Upper lobe of right lung (tissue), 1 donor: ENCODE results near the gene GRID2. TPM values are rescaled to one million over a fixed set of nuclear protein-coding genes. Genes with fewer than 3 reads are reported as not detected.
A peak's percentile ranks its signal among the peaks of the same experiment; 100 is the strongest.

Source experiments
- ATAC-seq: fragments of 200-7000 bp; cut with Tn5 transposase; one replicate; pipeline ENCODE4 v1.9.1; 2020; ENCODE audit warnings: mild to moderate bottlenecking, moderate library complexity
- DNase-seq: peaks from one replicate; pipeline ENCODE4 v3.0.0-alpha.2; 2020
- H3K27ac ChIP-seq: fragments of 200-600 bp; one replicate; pipeline ENCODE4 v1.8.0; 2022
- H3K27me3 ChIP-seq: fragments of 200-600 bp; one replicate; pipeline ENCODE4 v1.8.0; 2022; ENCODE audit warnings: mild to moderate bottlenecking
- H3K36me3 ChIP-seq: fragments of 200-600 bp; one replicate; pipeline ENCODE4 v1.8.0; 2022
- H3K4me1 ChIP-seq: fragments of 200-600 bp; one replicate; pipeline ENCODE4 v1.8.0; 2022
- H3K4me3 ChIP-seq: fragments of 200-600 bp; one replicate; pipeline ENCODE4 v1.8.0; 2022; ENCODE audit warnings: mild to moderate bottlenecking
- H3K9me3 ChIP-seq: fragments of 200-600 bp; one replicate; pipeline ENCODE4 v1.8.0; 2022
- CTCF ChIP-seq: fragments of 200-600 bp; IDR thresholded peaks from one replicate; pipeline ENCODE4 v1.8.0; 2022; ENCODE audit warnings: antibody characterized with exemption
- intact Hi-C: fragments of 100-400 bp; cut with DNase I; formaldehyde crosslinking; loops from one replicate; pipeline ENCODE4 v1.11.0; 2022
- total RNA-seq: library from RNA; stranded (reverse); fragmentation: NEBNext Ultra II Directional; extraction: Animal tissue kit (Norgen Biotek cat#: 25700); gene quantifications from one replicate; pipeline ENCODE4 v1.2.1, GENCODE V29; 2021
- donor health status: DM: no; HTN: yes; CAD: no; lungs with severe emphysema.

The GRID2 gene
- total RNA-seq, 1 donor from 2014 or later = not detected

- H3K9me3 ChIP-seq = no peaks in the 10 kb centered on the region
- DNase-seq (peak; percentile 64), ATAC-seq (peak; percentile 87)
- intact Hi-C loops = no loop called here
- H3K4me1 ChIP-seq = no peaks in the 10 kb centered on the region
- TF ChIP-seq CTCF = no peak
- no peaks in the 10 kb centered on the region for H3K36me3 ChIP-seq
- H3K4me3 ChIP-seq = no peak overlapping the region
- no peaks in the 10 kb centered on the region for H3K27me3 ChIP-seq
- H3K27ac ChIP-seq = peak overlapping the region; percentile 18
Measured at GRCh38 chr4:93710847-93711430, 1407.2 kb downstream of the GRID2 start.

GRCh38 chr4:93718233-93718632 lies 1414.5 kb downstream of the GRID2 start:
- Histone ChIP-seq H3K36me3 (no peaks in the 10 kb centered on the region), H3K27ac (no peak overlapping the region), H3K27me3 (no peaks in the 10 kb centered on the region), H3K4me3 (no peak overlapping the region), H3K9me3 (no peaks in the 10 kb centered on the region), H3K4me1 (no peaks in the 10 kb centered on the region)
- DNase-seq = no peak
- ATAC-seq = no peak
- intact Hi-C loops = no loop called here
- no peak for TF ChIP-seq CTCF

GRCh38 chr4:93719552-93719951 lies 1415.8 kb downstream of the GRID2 start:
- TF ChIP-seq CTCF = no peak
- intact Hi-C loops = no loop called here
- H3K4me3 ChIP-seq = no peak overlapping the region
- H3K27me3 ChIP-seq = no peaks in the 10 kb centered on the region
- ATAC-seq (no peak), DNase-seq (no peak)
- H3K9me3 ChIP-seq = no peaks in the 10 kb centered on the region
- no peak overlapping the region for H3K27ac ChIP-seq
- H3K36me3 ChIP-seq = no peaks in the 10 kb centered on the region
- no peaks in the 10 kb centered on the region for H3K4me1 ChIP-seq

- ATAC-seq = no peak
- Histone ChIP-seq H3K4me1 (no peaks in the 10 kb centered on the region), H3K4me3 (no peak overlapping the region), H3K27ac (no peak overlapping the region), H3K9me3 (no peaks in the 10 kb centered on the region), H3K27me3 (no peaks in the 10 kb centered on the region), H3K36me3 (no peaks in the 10 kb centered on the region)
- intact Hi-C loops = no loop called here
- no peak for TF ChIP-seq CTCF
- no peak for DNase-seq
Measured at GRCh38 chr4:93722446-93722845, 1418.7 kb downstream of the GRID2 start.

- intact Hi-C loops = no loop called here
- DNase-seq (no peak), ATAC-seq (no peak)
- Histone ChIP-seq H3K36me3 (no peaks in the 10 kb centered on the region), H3K27ac (no peak overlapping the region), H3K27me3 (no peaks in the 10 kb centered on the region), H3K4me1 (no peaks in the 10 kb centered on the region), H3K9me3 (no peaks in the 10 kb centered on the region), H3K4me3 (no peak overlapping the region)
- TF ChIP-seq CTCF = no peak
Measured at GRCh38 chr4:93730251-93730650, 1426.5 kb downstream of the GRID2 start.

GRCh38 chr4:93730760-93731159 lies 1427.0 kb downstream of the GRID2 start:
- Histone ChIP-seq H3K27ac (no peak overlapping the region), H3K4me1 (no peaks in the 10 kb centered on the region), H3K4me3 (no peak overlapping the region), H3K27me3 (no peaks in the 10 kb centered on the region), H3K9me3 (no peaks in the 10 kb centered on the region), H3K36me3 (no peaks in the 10 kb centered on the region)
- intact Hi-C loops = no loop called here
- no peak for TF ChIP-seq CTCF
- DNase-seq (no peak), ATAC-seq (no peak)
